ENCODE measurements around the gene NTN1. TPM values are rescaled to one million over a fixed set of nuclear protein-coding genes. Genes with fewer than 3 reads are reported as not detected.

The NTN1 gene
- total and polyA plus RNA-seq, 2 of the 13 experiments (the other 11 are each of a cell fraction or from before 2014, with no cell fraction given), result 0.04 to 0.05 TPM

GRCh38 chr17:9261081-9262012 is 240.0 kb downstream of the NTN1 start (continued):
- TF ChIP-seq DDIT3 (CRISPR knock-in tag; IDR thresholded peaks at IDR 0.05) (no peak), THAP11 (CRISPR knock-in tag; IDR thresholded peaks at IDR 0.05) (no peak)

- no peak overlapping the region for H3K27ac ChIP-seq (ENCODE audit: extremely low read length, insufficient read depth, low read length)
- WGBS (ENCODE audit: low lambda C conversion rate), result 97% methylated on average over 14 of the region's 14 CpGs
- no peaks in the 10 kb centered on the region for H3K4me1 ChIP-seq (ENCODE audit: insufficient read depth, low read length)
- H3K4me2 ChIP-seq (ENCODE audit: low read depth, low read length), result no peak overlapping the region
- DNase-seq (ENCODE audit: low spot score), result no peak
- no peaks in the 10 kb centered on the region for H4K20me1 ChIP-seq (ENCODE audit: insufficient read depth, low read length)
- no peaks in the 10 kb centered on the region for H3K27me3 ChIP-seq (ENCODE audit: control insufficient read depth in 1 of 2, insufficient read depth in 2 of 2, low read length in 2 of 2)
- ChIA-PET CTCF (ENCODE audit: low intra/inter-chr PET ratio, low total read pairs) (no interaction called here), POLR2A (no interaction called here)
- BruUV-seq (replicated peaks), result no TSS peak
- H3K9ac ChIP-seq (ENCODE audit: insufficient read depth, low read depth, low read length), result no peak overlapping the region
- no peak for FAIRE-seq
- no peaks in the 10 kb centered on the region for H3K79me2 ChIP-seq (ENCODE audit: insufficient read depth, low read length)
- in situ Hi-C loops (cut with HindIII; ENCODE audit: extremely low pct_ligation_motif_present, low pct_unique_long_range_greater_than_20kb) (no loop called here), intact Hi-C loops (cut with micrococcal nuclease; ENCODE audit: unreplicated experiment) (no loop called here)
- ATAC-seq, result no peak
- no peak overlapping the region for H2AFZ ChIP-seq (ENCODE audit: low read length)
- H3K36me3 ChIP-seq (replicated peaks in 1 of 2; ENCODE audit: control insufficient read depth in 1 of 2, insufficient read depth in 2 of 2, low read length in 2 of 2), result no peaks in the 10 kb centered on the region
- TF ChIP-seq EHMT2 (IDR thresholded peaks at IDR 0.05; ENCODE audit: borderline replicate concordance, low read depth, low read length), result no peak
- no peak for TF ChIP-seq ZNF282 (IDR thresholded peaks at IDR 0.05; ENCODE audit: partially characterized antibody)
- no peak for TF ChIP-seq ZNF747 (CRISPR knock-in tag; IDR thresholded peaks at IDR 0.05; ENCODE audit: borderline replicate concordance)
- no peak for TF ChIP-seq NFKBIZ (CRISPR knock-in tag; IDR thresholded peaks at IDR 0.05)
- no peak for TF ChIP-seq JUND (CRISPR knock-in tag; IDR thresholded peaks at IDR 0.05)
- TF ChIP-seq ZNF562 (CRISPR knock-in tag; IDR thresholded peaks at IDR 0.05; ENCODE audit: borderline replicate concordance), result no peak
- H3K4me3 ChIP-seq (replicated peaks in 1 of 3; ENCODE audit: insufficient read depth in 1 of 3, low read depth in 2 of 3, low read length in 3 of 3), result no peak overlapping the region
- H3K9me3 ChIP-seq (ENCODE audit: low read length), result no peaks in the 10 kb centered on the region
Observed at GRCh38 chr17:9266031-9266680, 244.8 kb downstream of the NTN1 start.

All from HepG2 (cell line).